GM12865 (cell line): ENCODE measurements around the gene FBXW2.

Source experiments
- DNase-seq: peaks from one replicate; pipeline ENCODE4 v3.0.0; 2010; ENCODE audit warnings: low read depth
- H3K4me3 ChIP-seq: 2 replicates; pipeline ENCODE4 v1.5.1; 2011; ENCODE audit warnings: mild to moderate bottlenecking, low read depth, low read length, control low read depth
- TF ChIP-seq, protein P1 (sequence below): IDR thresholded peaks from 2 replicates; pipeline ENCODE4 v1.5.1; 2011; ENCODE audit warnings: low read length, control low read depth, low read depth, inconsistent platforms; ENCODE audit not compliant: insufficient read depth; ENCODE audit errors: missing control alignments

The FBXW2 gene

GRCh38 chr9:120764476-120764875, 28.7 kb downstream of the FBXW2 start:
- DNase-seq: no peak
- no peak overlapping the region for H3K4me3 ChIP-seq
- TF ChIP-seq, protein P1, sequence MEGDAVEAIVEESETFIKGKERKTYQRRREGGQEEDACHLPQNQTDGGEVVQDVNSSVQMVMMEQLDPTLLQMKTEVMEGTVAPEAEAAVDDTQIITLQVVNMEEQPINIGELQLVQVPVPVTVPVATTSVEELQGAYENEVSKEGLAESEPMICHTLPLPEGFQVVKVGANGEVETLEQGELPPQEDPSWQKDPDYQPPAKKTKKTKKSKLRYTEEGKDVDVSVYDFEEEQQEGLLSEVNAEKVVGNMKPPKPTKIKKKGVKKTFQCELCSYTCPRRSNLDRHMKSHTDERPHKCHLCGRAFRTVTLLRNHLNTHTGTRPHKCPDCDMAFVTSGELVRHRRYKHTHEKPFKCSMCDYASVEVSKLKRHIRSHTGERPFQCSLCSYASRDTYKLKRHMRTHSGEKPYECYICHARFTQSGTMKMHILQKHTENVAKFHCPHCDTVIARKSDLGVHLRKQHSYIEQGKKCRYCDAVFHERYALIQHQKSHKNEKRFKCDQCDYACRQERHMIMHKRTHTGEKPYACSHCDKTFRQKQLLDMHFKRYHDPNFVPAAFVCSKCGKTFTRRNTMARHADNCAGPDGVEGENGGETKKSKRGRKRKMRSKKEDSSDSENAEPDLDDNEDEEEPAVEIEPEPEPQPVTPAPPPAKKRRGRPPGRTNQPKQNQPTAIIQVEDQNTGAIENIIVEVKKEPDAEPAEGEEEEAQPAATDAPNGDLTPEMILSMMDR: no peak

GRCh38 chr9:120761006-120761405, 32.2 kb downstream of the FBXW2 start:
- H3K4me3 ChIP-seq: no peak overlapping the region
- no peak for DNase-seq
- TF ChIP-seq, protein P1: no peak

DNA sequence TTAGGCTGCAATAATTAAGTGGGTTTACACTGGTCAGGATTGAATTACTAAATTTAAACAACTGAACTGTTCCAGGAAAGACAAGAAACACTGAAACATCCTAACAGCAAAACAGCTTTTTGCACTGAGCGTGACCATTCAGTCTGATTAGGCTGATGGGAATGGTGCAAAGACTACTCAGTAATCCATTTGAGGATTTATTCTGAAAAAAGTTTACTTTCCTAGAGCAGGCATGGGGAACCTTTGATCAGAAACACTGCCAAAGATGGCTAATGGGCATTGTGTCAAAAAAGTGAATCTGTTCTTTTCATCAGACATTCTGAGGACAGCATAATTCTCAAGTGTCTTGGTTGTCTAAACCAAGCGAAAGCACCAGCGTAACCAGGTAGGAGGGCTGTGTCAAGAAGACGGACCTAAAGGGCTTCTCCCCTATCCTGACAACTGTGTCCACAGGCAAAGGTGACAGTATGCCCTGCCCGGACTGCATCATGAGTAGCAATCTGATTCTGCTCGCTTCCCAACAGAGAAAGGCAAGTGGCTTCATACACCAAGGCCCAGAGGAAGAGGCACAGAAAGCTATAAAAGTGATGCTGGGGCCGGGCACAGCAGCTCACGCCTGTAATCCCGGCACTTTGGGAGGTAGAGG, 33.3 kb downstream of the FBXW2 start:
- H3K4me3 ChIP-seq: no peak overlapping the region
- TF ChIP-seq, protein P1: no peak

GRCh38 chr9:120758544-120758943, 34.7 kb downstream of the FBXW2 start:
- TF ChIP-seq, protein P1: no peak
- DNase-seq: no peak
- H3K4me3 ChIP-seq: no peak overlapping the region

More for the DNA sequence above, 33.3 kb downstream of the FBXW2 start:
- no peak for DNase-seq

DNA sequence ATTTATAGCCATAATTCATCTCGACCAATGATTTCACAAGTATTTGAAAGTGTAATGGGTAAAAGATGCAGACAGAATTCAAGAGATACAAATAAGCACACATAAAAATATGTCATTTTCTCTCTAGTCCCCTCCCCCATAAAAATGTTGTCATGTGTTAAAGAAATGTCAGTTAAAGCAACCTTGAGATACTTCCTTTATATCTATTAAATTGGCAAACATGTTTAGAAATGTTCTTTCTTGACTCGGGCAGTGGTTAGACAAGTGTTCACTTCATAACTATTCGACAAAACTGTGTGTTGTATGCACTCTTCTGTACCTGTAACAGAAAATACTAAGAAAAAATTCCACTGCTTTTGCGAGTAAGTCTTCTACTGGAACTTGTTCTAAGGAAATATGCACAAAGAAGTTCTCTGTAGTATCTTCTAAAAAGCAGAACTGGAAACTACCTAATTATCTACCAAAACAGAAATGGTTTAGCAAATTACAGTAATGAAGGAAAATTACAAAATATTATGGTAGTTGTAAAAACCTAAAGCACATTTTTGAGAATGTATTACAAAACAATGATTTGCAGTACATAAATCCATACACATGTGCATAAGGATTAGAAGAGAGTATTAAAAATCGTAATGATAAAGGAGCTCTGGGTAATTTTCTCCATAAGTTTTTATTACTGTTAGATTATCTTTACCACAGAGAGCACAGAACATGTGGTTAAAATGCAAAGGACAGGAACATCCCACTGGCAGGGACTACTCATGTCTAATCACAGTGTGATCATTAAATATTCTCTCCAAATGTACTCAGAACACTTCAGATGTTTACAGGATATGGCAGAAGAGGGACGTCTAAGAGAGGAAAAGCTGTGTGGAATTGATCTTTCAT, 35.9 kb downstream of the FBXW2 start:
- H3K4me3 ChIP-seq: no peak overlapping the region
- no peak for DNase-seq
- TF ChIP-seq, protein P1: no peak

DNA sequence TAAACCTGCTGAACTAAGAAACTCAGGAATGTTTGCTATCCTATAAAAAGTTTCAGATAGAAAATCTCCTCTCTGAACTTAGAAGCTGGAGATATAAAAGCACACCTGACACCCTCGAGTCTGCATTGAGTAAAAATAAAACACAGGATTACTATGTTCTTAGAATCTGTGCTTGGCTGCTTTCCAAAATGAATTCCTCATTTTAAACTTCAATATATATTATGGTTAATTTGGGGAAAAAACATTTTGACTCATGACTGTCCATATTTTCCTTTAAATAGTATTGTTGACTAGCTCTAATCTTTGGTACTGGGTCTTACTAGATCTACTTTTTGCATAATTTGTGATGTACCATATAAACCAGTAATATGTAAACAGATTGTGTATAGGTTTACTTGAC, 36.7 kb downstream of the FBXW2 start:
- TF ChIP-seq, protein P1: no peak
- no peak overlapping the region for H3K4me3 ChIP-seq
- DNase-seq: no peak
